GM18907 (cell line): Measurements from ENCODE around the gene GSK3A.

ENCODE experiments used
- ATAC-seq: cut with Tn5 transposase; IDR thresholded peaks from one replicate; pipeline ENCODE4 v1.9.1; 2021; ENCODE audit warnings: mild to moderate bottlenecking, moderate library complexity; ENCODE audit not compliant: unreplicated experiment

Gene GSK3A

DNA sequence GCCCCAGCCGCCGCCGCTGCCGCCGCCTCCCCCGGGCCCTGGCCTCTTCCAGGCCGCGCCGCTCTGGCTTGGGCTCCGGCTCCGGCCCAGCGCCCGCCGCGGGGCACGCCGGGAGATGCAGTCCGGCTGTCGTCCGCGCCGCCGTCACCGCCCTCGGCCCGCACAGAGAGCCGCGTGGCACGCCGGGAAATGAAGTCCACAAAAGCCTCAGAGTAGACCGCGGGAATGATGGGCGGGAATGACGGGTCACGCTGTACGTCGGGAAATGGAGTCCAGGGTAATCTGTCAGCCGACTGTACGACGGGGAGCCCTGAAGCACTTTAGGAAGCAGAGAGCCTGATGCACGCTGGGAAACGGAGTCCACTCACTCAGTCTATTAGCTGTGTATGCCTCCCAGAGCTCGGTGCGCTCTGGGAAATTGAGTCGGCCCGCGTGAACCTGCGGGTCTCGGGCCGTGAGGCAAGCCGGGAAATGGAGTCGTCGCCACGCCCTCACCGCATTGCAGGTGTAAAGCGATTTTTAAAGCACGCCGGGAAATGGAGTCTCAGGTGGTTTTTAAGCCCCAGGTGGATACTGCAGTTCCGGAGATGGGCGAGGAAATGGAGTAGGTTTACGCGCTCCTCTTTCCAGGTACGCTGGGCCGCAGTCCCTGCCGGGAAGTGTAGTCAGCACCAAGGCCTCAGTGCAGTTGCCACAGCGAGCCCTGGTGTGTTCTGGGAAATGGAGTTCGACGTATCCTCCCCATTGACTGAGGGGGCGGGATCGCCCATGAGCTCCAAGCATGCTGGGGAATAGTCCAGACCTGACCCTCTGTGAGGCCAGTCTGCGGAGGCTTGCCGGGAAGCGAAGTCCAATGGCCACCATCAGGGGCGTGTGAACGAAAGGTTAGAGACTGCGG lies at the start of gene GSK3A:
Gene GSK3A (minus strand): TSS at position 91 of the 898 bp plus-strand sequence. CDS start 137 bp downstream, outside the sequence.
- peak; percentile 71 for ATAC-seq

GRCh38 chr19:42291435-42291810 lies 49.0 kb upstream of the GSK3A start:
- no peak for ATAC-seq

GRCh38 chr19:42290523-42291434 lies 48.4 kb upstream of the GSK3A start:
- no peak for ATAC-seq

- no peak for ATAC-seq
These were observed 47.7 kb upstream of the GSK3A start for GRCh38 chr19:42290136-42290522.

DNA sequence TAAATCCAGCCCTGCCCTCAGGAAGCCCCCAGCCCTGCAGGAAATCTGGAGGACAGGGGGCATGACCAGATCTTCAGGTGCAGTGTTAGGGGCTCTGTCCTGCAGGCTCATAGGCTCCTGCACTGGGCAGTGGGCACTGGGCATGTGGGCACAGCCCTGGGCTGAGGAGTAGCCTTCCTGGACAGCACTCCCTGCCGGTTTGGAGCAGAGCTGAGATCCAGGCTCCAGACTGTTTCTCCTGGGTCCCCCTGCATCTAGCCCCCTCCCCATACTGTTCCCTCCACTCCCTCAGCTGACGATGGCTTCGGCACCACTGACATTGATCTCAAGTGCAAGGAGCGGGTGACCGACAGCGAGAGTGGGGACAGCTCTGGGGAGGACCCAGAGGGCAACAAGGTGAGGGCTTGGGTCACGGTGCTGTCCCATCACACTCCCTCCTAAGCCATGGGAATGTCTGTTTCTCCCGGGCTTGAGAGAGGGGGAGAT lies 47.2 kb upstream of the GSK3A start:
- no peak for ATAC-seq

DNA sequence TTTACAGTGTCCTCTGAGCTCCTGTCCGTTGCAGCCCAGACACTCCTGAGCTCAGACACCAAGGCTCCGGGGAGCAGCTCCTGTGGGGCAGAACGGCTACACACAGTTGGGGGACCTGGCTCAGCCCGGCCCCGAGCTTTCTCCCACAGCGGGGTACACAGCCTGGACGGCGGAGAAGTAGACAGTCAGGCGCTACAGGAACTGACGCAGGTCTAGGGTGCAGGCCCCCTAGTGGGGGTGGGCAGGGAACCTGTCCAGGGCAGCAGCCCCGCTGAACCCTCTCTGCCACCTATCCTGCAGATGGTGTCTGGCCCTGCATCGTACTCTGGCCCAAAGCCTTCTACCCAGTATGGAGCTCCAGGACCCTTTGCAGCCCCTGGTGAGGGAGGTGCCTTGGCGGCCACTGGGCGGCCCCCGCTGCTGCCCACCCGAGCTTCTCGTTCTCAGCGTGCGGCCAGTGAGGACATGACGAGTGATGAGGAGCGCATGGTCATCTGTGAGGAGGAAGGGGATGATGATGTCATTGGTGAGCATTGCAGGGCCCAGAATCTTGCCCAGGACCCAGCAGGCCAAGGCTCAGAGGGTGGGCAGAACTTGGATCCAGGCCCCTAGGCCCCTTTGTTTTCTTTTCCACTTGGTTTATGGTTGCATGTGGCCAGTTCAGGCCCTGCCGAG lies 46.6 kb upstream of the GSK3A start:
- ATAC-seq: no peak

DNA sequence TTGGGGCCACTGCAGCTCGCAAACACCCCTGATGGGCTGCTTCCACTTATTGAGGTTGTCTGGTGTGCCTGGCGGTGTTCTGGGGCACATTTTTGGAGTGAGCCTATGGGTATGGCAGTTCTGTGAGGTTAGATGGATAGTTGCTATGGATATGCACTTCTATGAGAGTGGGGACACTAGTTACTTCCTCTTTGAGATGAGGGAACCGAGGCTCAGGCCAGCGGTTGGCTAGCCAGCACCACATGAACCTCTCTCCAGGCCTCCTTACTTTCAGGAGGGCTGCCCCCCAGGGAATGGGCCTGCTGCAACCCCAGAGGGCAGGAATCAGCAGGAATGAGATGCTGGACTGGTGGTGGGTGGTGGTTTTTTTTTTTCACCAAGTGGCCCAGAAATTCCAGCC lies 46.0 kb upstream of the GSK3A start:
- ATAC-seq: no peak

DNA sequence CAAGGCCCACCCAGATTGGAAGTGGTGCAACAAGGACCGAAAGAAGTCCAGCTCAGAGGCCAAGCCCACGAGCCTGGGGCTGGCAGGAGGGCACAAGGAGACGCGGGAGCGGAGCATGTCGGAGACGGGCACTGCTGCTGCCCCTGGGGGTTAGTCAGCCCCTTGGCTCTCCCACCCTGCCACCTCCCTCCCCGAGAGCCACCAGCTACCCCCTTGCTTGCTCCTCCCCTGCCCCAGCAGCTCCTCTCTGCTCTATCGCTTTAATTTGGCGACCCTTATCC lies 45.4 kb upstream of the GSK3A start:
- ATAC-seq: no peak

DNA sequence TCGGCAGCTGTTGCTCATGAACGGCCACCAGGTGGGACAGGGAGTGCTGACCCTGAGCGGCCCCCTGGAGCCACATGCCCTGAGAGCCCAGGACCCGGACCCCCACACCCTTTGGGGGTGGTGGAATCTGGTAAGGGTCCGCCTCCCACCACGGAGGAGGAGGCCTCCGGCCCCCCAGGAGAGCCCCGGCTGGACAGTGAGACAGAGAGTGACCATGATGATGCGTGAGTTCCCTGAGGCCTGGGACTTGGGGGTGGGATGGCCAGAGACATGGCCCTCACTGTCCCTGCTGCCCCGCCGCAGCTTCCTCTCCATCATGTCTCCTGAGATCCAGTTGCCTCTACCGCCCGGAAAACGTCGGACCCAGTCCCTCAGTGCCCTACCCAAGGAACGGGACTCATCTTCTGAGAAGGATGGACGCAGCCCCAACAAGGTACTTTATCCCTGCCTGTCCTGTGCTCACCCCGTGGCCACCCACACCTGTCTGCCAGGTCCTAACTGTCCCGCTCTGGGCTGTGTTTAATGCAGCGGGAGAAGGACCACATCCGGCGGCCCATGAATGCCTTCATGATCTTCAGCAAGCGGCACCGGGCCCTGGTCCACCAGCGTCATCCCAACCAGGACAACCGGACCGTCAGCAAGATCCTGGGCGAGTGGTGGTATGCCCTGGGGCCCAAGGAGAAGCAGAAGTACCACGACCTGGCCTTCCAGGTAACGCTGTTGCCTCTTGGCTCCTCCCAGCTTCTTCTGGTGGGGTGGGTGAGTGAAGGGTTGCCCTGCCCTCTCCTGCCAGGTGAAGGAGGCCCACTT lies 44.8 kb upstream of the GSK3A start:
- ATAC-seq: no peak

GRCh38 chr19:42286349-42287016 lies 44.1 kb upstream of the GSK3A start:
- no peak for ATAC-seq

GRCh38 chr19:42285988-42286348 lies 43.6 kb upstream of the GSK3A start:
- ATAC-seq: no peak

DNA sequence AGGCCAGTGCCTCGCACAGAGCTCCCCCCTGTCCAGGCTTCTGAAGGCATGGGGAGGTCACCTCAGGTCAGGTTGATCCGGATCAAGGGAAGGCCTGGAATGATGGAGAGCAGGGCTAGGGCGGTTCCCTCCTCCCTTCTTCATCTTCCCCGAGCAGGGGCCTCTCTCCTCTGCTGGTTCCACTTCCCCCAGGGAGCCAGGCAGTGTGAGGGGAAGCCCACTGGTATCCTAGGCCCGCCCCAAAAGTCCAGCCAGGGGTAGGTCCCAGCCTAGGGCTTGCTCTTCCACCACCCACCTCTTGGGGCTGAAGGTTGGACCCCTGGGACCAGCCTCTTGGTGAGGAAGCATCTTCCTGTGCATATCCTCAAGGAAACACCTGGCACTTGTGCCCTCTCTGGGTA lies 43.1 kb upstream of the GSK3A start:
- no peak for ATAC-seq

- no peak for ATAC-seq
These were observed 42.4 kb upstream of the GSK3A start for GRCh38 chr19:42284591-42285341.

- ATAC-seq: peak; percentile 29
These were observed 41.7 kb upstream of the GSK3A start for GRCh38 chr19:42284066-42284501.

DNA sequence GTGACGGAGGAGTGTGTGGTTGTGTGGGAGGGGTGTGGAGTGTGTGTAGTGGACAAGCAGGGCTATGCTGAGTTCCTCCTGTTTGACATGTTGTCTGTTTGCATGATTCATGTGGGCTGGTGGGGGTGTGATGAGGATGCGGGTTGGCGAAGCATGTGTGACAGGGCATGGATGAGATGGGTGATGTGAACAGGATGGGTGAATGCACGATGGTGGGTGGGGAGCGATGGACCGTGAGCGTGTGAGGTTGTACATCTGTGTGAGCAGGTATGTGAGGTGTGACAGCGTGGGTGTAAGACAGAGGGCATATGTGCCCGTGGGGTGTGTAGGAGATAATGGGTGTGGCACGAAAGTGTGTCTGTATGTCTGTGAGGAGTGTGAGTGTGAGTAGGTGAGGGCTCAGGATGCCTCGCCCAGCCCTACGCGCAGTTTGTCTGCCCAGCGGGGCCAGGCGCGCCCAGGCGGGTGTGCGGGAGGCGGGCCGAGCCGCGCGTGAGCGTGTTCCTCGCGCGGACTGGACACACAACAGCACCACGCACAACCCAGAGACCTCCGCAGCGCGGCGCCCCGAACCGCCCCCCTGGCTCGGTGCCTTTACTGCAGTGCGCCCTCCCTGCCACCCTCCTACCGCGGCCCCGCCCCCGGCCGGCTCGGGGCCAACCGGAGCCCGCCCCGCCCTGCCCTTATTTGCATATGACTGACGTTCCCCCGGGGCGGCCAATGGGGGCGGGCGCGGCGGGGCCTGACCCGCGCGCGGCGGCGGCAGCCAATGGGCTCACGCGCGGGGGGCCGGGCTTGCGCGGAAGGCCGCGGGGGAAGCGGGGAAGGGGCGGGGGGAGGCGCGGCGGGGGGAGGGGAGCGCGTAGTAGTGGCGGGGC lies 41.0 kb upstream of the GSK3A start:
- ATAC-seq: peak; percentile 48

- ATAC-seq: no peak
These were observed 40.4 kb upstream of the GSK3A start for GRCh38 chr19:42282819-42283187.

- ATAC-seq: no peak
These were observed 39.7 kb upstream of the GSK3A start for GRCh38 chr19:42281827-42282762.
